Bronchial epithelial cell (primary cell): ENCODE results near the gene REL. TPM values are rescaled to one million over a fixed set of nuclear protein-coding genes. Genes with fewer than 3 reads are reported as not detected.

Experiments used
- DNase-seq: peaks from one replicate; pipeline ENCODE4 v3.0.0-alpha.2; 2010; ENCODE audit warnings: low read depth
- FAIRE-seq: peaks from 2 replicates; lab custom pipeline; 2011; peaks lifted over from hg19 to GRCh38; lab: Jason Lieb, UNC
- H3K27me3 ChIP-seq: 2 replicates; pipeline ENCODE4 v1.5.1; 2011; ENCODE audit warnings: low read length; ENCODE audit not compliant: control insufficient read depth, insufficient read depth
- H3K36me3 ChIP-seq: 2 replicates; pipeline ENCODE4 v1.5.1; 2011; ENCODE audit warnings: low read length; ENCODE audit not compliant: control insufficient read depth, insufficient read depth
- H3K4me3 ChIP-seq: 2 replicates; pipeline ENCODE4 v1.5.1; 2011; ENCODE audit warnings: mild to moderate bottlenecking, low read depth, low read length, control low read depth
- CTCF ChIP-seq: IDR thresholded peaks from 2 replicates; pipeline ENCODE4 v1.5.1; 2011; ENCODE audit warnings: mild to moderate bottlenecking, moderate library complexity, low read length, control low read depth, inconsistent platforms; ENCODE audit not compliant: insufficient read depth, severe bottlenecking
- total RNA-seq: library from RNA; depleted of rRNA; stranded (reverse); fragments of >200 nt; gene quantifications from 2 replicates; pipeline ENCODE4 v1.2.1, GENCODE V29; 2014

REL gene
- total RNA-seq, 1 donor from 2014 or later = 9.0 TPM

DNA sequence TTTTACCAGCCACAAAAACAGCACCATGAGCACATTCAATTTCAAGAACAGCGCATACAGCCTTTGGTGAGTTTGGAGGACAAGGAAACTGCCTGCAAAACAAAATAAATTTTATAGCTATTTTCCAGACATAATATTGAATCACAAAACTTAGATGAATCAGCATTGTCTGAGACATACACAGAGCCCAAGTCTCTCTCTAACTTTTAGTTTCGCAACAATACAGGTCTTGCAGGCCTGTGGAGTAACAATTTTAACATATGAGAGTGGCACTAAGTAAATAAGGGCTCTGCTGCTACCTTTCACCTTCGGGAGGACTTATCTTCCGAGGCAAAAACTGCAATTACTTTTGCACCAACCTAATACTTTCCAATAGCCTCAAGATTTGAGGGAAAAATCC is 80.1 kb downstream of the REL start:
- no peaks in the 10 kb centered on the region for H3K36me3 ChIP-seq
- H3K27me3 ChIP-seq = no peaks in the 10 kb centered on the region
- peak; percentile 98 for DNase-seq
- H3K4me3 ChIP-seq = no peak overlapping the region
- FAIRE-seq = no peak
- no peak for TF ChIP-seq CTCF

- TF ChIP-seq CTCF = no peak
- no peak for FAIRE-seq
- Histone ChIP-seq H3K4me3 (no peak overlapping the region), H3K27me3 (no peaks in the 10 kb centered on the region), H3K36me3 (no peaks in the 10 kb centered on the region)
- DNase-seq = no peak
These were observed 81.2 kb downstream of the REL start for GRCh38 chr2:60962528-60962927.

DNA sequence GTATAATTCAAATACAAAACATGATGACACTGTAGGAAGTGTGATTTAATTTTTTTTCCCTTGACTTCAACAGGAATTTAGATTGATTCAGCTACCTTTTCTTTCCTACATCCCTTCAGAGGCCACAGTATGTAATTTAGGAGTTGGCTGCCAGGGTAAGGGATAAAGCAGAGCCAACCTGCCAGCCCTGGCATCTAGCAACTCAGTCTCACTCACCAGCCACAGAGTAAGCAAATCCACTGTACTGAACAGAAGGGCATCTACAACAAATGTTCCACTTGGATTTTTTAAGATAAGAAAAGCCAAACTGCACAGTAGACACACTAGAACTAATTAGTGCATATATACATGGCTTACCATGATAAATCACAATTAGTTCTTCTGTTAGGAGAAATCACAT is 81.8 kb downstream of the REL start:
- Histone ChIP-seq H3K36me3 (no peaks in the 10 kb centered on the region), H3K4me3 (no peak overlapping the region), H3K27me3 (no peaks in the 10 kb centered on the region)
- TF ChIP-seq CTCF = no peak
- DNase-seq = no peak
- no peak for FAIRE-seq

DNA sequence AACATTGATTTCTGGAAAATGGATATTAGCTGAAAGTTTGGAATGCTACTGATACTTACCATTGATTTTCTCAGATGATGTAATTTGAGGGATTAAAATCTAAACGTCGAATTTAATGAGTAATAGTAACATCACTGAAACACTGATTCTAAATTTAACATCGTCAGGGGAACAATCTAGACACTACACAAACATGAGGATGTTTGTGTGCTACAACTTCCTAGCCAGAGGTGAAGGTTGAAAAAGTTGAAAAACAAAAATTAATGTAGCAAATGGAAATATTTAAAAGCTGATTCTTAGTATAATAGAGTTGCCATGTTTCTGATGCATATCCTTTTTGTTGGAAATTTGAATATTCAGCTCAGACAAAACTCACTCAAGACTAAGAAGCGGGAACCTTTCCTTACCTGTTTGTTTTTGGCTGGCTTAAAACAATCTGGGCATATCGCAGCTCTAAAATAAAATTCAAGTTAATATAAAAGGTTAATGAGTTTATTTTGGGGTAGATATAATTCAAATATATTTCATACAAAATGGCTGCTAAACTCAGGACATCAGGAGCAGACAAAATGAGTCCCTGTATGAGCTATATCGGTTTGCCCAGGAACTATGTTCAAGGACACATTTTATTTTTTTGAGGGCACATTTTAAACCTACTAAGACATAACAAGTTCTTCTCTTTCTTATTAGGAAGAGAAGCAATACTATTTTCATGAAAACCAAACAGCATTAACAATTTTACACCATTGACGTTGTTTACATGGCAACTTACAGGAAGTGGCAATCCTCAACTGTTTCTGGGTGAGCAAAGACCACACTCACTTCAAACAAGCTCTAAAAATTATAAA is 83.5 kb downstream of the REL start:
- no peaks in the 10 kb centered on the region for H3K36me3 ChIP-seq
- H3K4me3 ChIP-seq = no peak overlapping the region
- peak; percentile 32 for DNase-seq
- FAIRE-seq = no peak
- H3K27me3 ChIP-seq = no peaks in the 10 kb centered on the region
- no peak for TF ChIP-seq CTCF

- no peak for FAIRE-seq
- no peak overlapping the region for H3K4me3 ChIP-seq
- DNase-seq = no peak
- TF ChIP-seq CTCF = no peak
- H3K36me3 ChIP-seq = no peaks in the 10 kb centered on the region
- no peaks in the 10 kb centered on the region for H3K27me3 ChIP-seq
These were observed 84.1 kb downstream of the REL start for GRCh38 chr2:60965499-60965785.
